Measurements from ENCODE around the gene DGKH. TPM values are rescaled to one million over a fixed set of nuclear protein-coding genes. Genes with fewer than 3 reads are reported as not detected.

DGKH gene
- total and polyA plus RNA-seq, 2 experiments from 2014 or later, result 3.6 to 7.2 TPM

- Histone ChIP-seq H3K4me3 (no peak overlapping the region), H3K27ac (no peak overlapping the region), H3K27me3 (no peaks in the 10 kb centered on the region), H3K79me2 (peaks cover 95% of the 10 kb centered on the region), H3K4me2 (no peak overlapping the region), H3K4me1 (ENCODE audit: insufficient read depth) (no peaks in the 10 kb centered on the region), H3K9me3 (ENCODE audit: low read depth) (no peaks in the 10 kb centered on the region), H4K20me1 (ENCODE audit: insufficient read depth, poor library complexity, severe bottlenecking) (peaks cover 1% of the 10 kb centered on the region), H3K9me2 (replicated peaks; ENCODE audit: insufficient read depth) (no peaks in the 10 kb centered on the region), H2AFZ (no peak overlapping the region), H3K36me3 (replicated peaks; ENCODE audit: insufficient read depth, low read depth) (no peaks in the 10 kb centered on the region)
- no peak for TF ChIP-seq EZH2phosphoT487 (IDR thresholded peaks at IDR 0.05; ENCODE audit: low read depth, severe bottlenecking, unreplicated experiment)
- TF ChIP-seq CTCF (IDR thresholded peaks at IDR 0.05; ENCODE audit: poor library complexity), result no peak
- TF ChIP-seq EZH2 (IDR thresholded peaks at IDR 0.05; ENCODE audit: borderline replicate concordance), result no peak
- WGBS (ENCODE audit: low lambda C conversion rate, missing lambda C conversion rate), result 95% methylated on average over 6 of the region's 6 CpGs
- DNase-seq (ENCODE audit: low spot score), result no peak
Observed at GRCh38 chr13:42279080-42279479, 230.6 kb downstream of the DGKH start.

GRCh38 chr13:42279986-42280385, 231.5 kb downstream of the DGKH start:
- WGBS (ENCODE audit: low lambda C conversion rate, missing lambda C conversion rate), result 67% methylated on average over 1 of the region's 1 CpG
- no peak overlapping the region for H3K4me3 ChIP-seq
- peaks cover 4% of the 10 kb centered on the region for H4K20me1 ChIP-seq (ENCODE audit: insufficient read depth, poor library complexity, severe bottlenecking)
- H3K79me2 ChIP-seq, result peaks cover 95% of the 10 kb centered on the region
- H3K9me3 ChIP-seq (ENCODE audit: low read depth), result no peaks in the 10 kb centered on the region
- no peaks in the 10 kb centered on the region for H3K27me3 ChIP-seq
- no peaks in the 10 kb centered on the region for H3K9me2 ChIP-seq (replicated peaks; ENCODE audit: insufficient read depth)
- H2AFZ ChIP-seq, result no peak overlapping the region
- DNase-seq (ENCODE audit: low spot score), result no peak
- H3K4me1 ChIP-seq (ENCODE audit: insufficient read depth), result no peaks in the 10 kb centered on the region
- no peak overlapping the region for H3K4me2 ChIP-seq
- H3K36me3 ChIP-seq (replicated peaks; ENCODE audit: insufficient read depth, low read depth), result no peaks in the 10 kb centered on the region
- no peak overlapping the region for H3K27ac ChIP-seq
- TF ChIP-seq CTCF (IDR thresholded peaks at IDR 0.05; ENCODE audit: poor library complexity), result no peak
- TF ChIP-seq EZH2phosphoT487 (IDR thresholded peaks at IDR 0.05; ENCODE audit: low read depth, severe bottlenecking, unreplicated experiment), result no peak
- TF ChIP-seq EZH2 (IDR thresholded peaks at IDR 0.05; ENCODE audit: borderline replicate concordance), result no peak

GRCh38 chr13:42280537-42280936, 232.1 kb downstream of the DGKH start:
- TF ChIP-seq EZH2 (IDR thresholded peaks at IDR 0.05; ENCODE audit: borderline replicate concordance), result no peak
- no peak for TF ChIP-seq EZH2phosphoT487 (IDR thresholded peaks at IDR 0.05; ENCODE audit: low read depth, severe bottlenecking, unreplicated experiment)
- 98% methylated on average over 2 of the region's 2 CpGs for WGBS (ENCODE audit: low lambda C conversion rate, missing lambda C conversion rate)
- H3K4me1 ChIP-seq (ENCODE audit: insufficient read depth), result no peaks in the 10 kb centered on the region
- DNase-seq (ENCODE audit: low spot score), result no peak
- no peak overlapping the region for H2AFZ ChIP-seq
- no peaks in the 10 kb centered on the region for H3K9me2 ChIP-seq (replicated peaks; ENCODE audit: insufficient read depth)
- H3K79me2 ChIP-seq, result peaks cover 95% of the 10 kb centered on the region
- peaks cover 4% of the 10 kb centered on the region for H4K20me1 ChIP-seq (ENCODE audit: insufficient read depth, poor library complexity, severe bottlenecking)
- no peaks in the 10 kb centered on the region for H3K36me3 ChIP-seq (replicated peaks; ENCODE audit: insufficient read depth, low read depth)
- no peak overlapping the region for H3K4me3 ChIP-seq
- no peaks in the 10 kb centered on the region for H3K27me3 ChIP-seq
- H3K27ac ChIP-seq, result no peak overlapping the region
- H3K4me2 ChIP-seq, result no peak overlapping the region
- no peaks in the 10 kb centered on the region for H3K9me3 ChIP-seq (ENCODE audit: low read depth)

DNA sequence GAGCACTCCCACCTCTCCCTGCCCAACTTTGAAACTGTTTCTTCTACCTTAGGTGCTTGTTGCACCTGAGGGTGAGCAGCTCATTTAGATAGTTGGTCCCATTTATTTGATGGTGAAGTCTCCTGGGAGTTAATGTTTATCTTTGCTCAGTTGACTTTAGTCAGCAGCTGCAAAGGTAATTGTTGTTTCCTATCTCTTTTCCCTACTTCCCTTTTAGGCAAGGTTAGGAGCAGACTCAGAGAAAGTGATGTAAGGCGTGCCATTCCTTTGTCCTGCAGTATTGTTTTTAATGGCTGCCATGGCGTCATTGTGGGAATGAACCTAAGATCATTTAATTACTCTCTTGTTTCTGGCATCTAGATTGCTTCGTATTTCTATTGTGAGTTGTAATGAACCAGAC, 235.1 kb downstream of the DGKH start:
- Histone ChIP-seq H3K9me3 (ENCODE audit: low read depth) (no peaks in the 10 kb centered on the region), H3K79me2 (peaks cover 78% of the 10 kb centered on the region), H3K27ac (peak overlapping the region; percentile 13), H3K4me3 (no peak overlapping the region), H3K9me2 (replicated peaks; ENCODE audit: insufficient read depth) (no peaks in the 10 kb centered on the region), H3K27me3 (no peaks in the 10 kb centered on the region), H4K20me1 (ENCODE audit: insufficient read depth, poor library complexity, severe bottlenecking) (peaks cover 4% of the 10 kb centered on the region), H2AFZ (no peak overlapping the region), H3K4me1 (ENCODE audit: insufficient read depth) (no peaks in the 10 kb centered on the region), H3K36me3 (replicated peaks; ENCODE audit: insufficient read depth, low read depth) (peaks cover 3% of the 10 kb centered on the region), H3K4me2 (no peak overlapping the region)
- no peak for DNase-seq (ENCODE audit: low spot score)
- 71% methylated on average over 3 of the region's 3 CpGs for WGBS (ENCODE audit: low lambda C conversion rate, missing lambda C conversion rate)
- TF ChIP-seq EZH2 (IDR thresholded peaks at IDR 0.05; ENCODE audit: borderline replicate concordance), result no peak
- no peak for TF ChIP-seq CTCF (IDR thresholded peaks at IDR 0.05; ENCODE audit: poor library complexity)
- TF ChIP-seq EZH2phosphoT487 (IDR thresholded peaks at IDR 0.05; ENCODE audit: low read depth, severe bottlenecking, unreplicated experiment), result no peak
